Measurements from ENCODE around the gene GCKR.

- TF ChIP-seq POLR2A (IDR thresholded peaks at IDR 0.05; ENCODE audit: low read length) (no peak), GATA1 (IDR thresholded peaks at IDR 0.05; ENCODE audit: low read depth, low read length) (no peak)
Measured at GRCh38 chr2:27496357-27497287, at the start of gene GCKR.

Measured in erythroblast (primary cell).